Psoas muscle (tissue), 8 donors: ENCODE results near the gene UMPS. TPM values are rescaled to one million over a fixed set of nuclear protein-coding genes. Genes with fewer than 3 reads are reported as not detected.
"Not testable (repeated sequence)": the region's sequence is repeated elsewhere in the genome, so short reads cannot be mapped to it uniquely, and the experiment has no call there.

Experiments used
- ATAC-seq, 4 donors: fragments of 200-7000 bp; cut with Tn5 transposase; one replicate each; pipeline ENCODE4 v1.9.1; 2020; ENCODE audit warnings: moderate library complexity in 3 of 4, mild to moderate bottlenecking in 2 of 4
- DNase-seq, 2 donors: peaks; one replicate each; pipeline ENCODE4 v3.0.0-alpha.2; 2020
- H3K27ac ChIP-seq: fragments of 200-600 bp; one replicate; pipeline ENCODE4 v1.8.0; 2022
- H3K27me3 ChIP-seq, 3 donors: fragments of 200-600 bp in 1 of 3; one replicate each; pipeline versions ENCODE4 v1.6.1 to v1.8.0; 2013 to 2022; ENCODE audit warnings: low read length in 2 of 3, mild to moderate bottlenecking in 2 of 3, moderate library complexity in 1 of 3; ENCODE audit not compliant: insufficient read depth in 3 of 3
- H3K36me3 ChIP-seq, 2 donors: fragments of 200-600 bp in 1 of 2; one replicate each; pipeline versions ENCODE4 v1.6.1 to v1.8.0; 2013 to 2022; ENCODE audit warnings: low read depth in 1 of 2, mild to moderate bottlenecking in 1 of 2, moderate library complexity in 1 of 2; ENCODE audit not compliant: insufficient read depth in 1 of 2
- H3K4me1 ChIP-seq: fragments of 200-600 bp; one replicate; pipeline ENCODE4 v1.8.0; 2022
- H3K4me3 ChIP-seq: fragments of 200-600 bp; one replicate; pipeline ENCODE4 v1.8.0; 2022; ENCODE audit warnings: mild to moderate bottlenecking
- H3K9me3 ChIP-seq: fragments of 200-600 bp; one replicate; pipeline ENCODE4 v1.8.0; 2022
- WGBS, 3 donors: extraction: QIAGEN DNeasy Blood & Tissue Kit; methylation state at CpG; one replicate each; pipeline versions ENCODE4 v1.1.6 to v1.1.7; 2013; 5-methylcytosine and 5-hydroxymethylcytosine counted together
- intact Hi-C, 2 donors: fragments of 100-400 bp; cut with DNase I; formaldehyde crosslinking; loops; one replicate each; pipeline versions ENCODE4 v1.11.0 to v1.14.2; 2022
- polyA plus RNA-seq, 3 donors: library from polyadenylated mRNA; stranded (reverse); fragments of 200-250 nt; gene quantifications; one replicate each; pipeline ENCODE4 v1.2.3, GENCODE V29; 2013
- total RNA-seq, 4 donors: library from RNA; stranded (reverse); fragmentation: NEBNext Ultra II Directional in 2 of 4; extraction: Animal tissue kit (Norgen Biotek cat#: 25700) in 2 of 4; gene quantifications; one replicate each; pipeline versions ENCODE4 v1.2.1 to v1.2.4, GENCODE V29; 2021 to 2023
- TF ChIP-seq, protein P1 (sequence below): fragments of 200-600 bp; IDR thresholded peaks from one replicate; pipeline ENCODE4 v1.8.0; 2022; ENCODE audit warnings: antibody characterized with exemption
- donor health status: healthy with polysubstance abuse.
- donor health status: DM: no; HTN: no; CAD: no; lungs with moderate emphysema.
- donor health status: Bipolar disorder and iron deficiency.
- donor health status: healthy.
- donor health status: DM: yes; HTN: yes; CAD: no.
- donor health status: DM: no; HTN: no; CAD: no.
- donor health status: DM: no; HTN: no; CAD: no.
- donor health status: DM: yes; HTN: yes; CAD: no.

The UMPS gene
- total and polyA plus RNA-seq, 7 donors, result 3.6 to 9.2 (median 6.5) TPM

DNA sequence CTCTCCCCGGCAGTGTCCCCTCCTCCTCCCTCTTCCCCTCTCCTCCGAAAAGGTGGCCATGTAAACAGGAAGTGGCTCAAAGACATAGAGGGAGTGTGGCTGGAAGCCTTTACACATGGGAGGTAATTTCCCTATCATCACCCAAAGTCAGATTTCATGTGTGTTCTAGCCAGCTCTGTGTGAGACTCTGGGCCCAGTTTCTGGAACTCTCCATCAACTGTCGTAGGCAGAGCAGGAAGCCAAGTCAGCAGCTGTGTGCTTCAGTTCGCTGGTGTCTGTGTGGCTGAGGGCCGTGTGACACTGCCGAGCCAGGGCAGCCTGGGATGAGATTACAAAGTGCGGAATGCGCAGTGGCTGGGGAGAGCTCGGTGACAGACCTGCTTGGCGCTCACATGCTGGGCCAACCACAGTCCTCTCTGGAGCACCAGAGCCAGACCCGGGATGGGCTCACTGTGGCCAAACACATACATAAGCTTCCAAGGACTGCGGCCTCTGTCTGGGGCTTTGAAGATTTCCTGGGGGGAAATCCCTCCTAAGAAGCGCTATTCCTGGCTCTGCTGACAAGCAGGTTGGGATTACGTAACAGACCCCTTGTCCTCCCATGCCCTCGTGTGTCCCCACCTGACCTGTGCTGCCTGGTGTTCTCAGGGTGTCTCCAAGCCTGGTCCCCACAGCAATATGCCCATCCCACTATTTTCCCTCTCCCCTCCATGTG lies 50.7 kb downstream of the UMPS start:
- intact Hi-C loops, result loop anchor here in 1 of 2 donors (1.0 kb wide), 1 partner anchor 54 kb away; no protein-coding TSS in a partner anchor

DNA sequence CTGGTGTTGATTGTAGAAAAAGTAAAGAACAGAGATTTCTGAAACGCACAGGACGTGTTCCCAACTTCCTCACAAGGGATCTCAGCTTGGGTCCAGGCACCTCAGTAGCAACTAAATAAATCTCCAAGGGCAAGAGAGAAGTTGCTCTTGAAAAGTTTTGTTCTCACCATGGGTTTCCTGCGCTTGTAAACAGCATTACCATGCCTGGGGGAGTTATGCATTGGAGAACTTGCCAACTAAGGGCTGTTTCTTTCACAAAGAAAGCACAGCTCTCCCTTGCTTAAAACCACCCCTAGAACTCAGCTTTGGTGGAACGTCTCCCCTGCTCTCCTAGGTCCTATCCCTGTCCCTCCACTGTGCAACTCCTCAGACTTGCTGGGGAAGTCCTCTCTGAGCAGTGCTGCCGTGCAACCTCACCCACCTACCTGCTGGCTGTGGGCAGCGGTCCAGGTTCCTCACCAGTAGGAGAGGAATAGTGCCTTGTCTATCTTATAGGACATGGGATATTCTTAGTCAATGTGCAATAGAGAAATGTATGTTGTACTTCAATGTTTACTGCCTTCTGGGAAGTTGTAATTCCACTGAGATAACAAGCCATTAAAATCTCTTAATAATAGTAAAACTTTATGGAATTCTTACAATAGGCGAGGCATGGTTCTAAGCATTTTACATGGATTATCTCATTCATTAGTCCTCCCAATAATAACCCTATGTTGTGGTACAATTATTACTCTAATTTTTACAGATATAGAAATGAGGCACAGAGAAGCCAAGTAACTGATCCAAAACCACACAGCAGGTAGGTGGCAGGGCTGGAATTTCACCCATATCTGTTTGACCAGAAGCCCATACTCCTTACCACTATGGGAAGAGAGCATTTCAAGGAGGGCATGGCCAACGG lies 51.5 kb downstream of the UMPS start:
- H3K4me3 ChIP-seq, result peak overlapping the region; percentile 5
- TF ChIP-seq, protein P1, sequence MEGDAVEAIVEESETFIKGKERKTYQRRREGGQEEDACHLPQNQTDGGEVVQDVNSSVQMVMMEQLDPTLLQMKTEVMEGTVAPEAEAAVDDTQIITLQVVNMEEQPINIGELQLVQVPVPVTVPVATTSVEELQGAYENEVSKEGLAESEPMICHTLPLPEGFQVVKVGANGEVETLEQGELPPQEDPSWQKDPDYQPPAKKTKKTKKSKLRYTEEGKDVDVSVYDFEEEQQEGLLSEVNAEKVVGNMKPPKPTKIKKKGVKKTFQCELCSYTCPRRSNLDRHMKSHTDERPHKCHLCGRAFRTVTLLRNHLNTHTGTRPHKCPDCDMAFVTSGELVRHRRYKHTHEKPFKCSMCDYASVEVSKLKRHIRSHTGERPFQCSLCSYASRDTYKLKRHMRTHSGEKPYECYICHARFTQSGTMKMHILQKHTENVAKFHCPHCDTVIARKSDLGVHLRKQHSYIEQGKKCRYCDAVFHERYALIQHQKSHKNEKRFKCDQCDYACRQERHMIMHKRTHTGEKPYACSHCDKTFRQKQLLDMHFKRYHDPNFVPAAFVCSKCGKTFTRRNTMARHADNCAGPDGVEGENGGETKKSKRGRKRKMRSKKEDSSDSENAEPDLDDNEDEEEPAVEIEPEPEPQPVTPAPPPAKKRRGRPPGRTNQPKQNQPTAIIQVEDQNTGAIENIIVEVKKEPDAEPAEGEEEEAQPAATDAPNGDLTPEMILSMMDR, result no peak
- DNase-seq (peak in 1 of 2 donors; percentile 56), ATAC-seq (no peak)
- no peaks in the 10 kb centered on the region for H3K9me3 ChIP-seq
- H3K27me3 ChIP-seq, result no peaks in the 10 kb centered on the region
- H3K4me1 ChIP-seq, result peaks cover 48% of the 10 kb centered on the region
- no peaks in the 10 kb centered on the region for H3K36me3 ChIP-seq
- 51 to 55% (median 54%) methylated on average over 8 of the region's 8 CpGs for WGBS, 3 donors
- intact Hi-C loops, result loop anchor here in 1 of 2 donors (1.0 kb wide), 1 partner anchor 54 kb away; no protein-coding TSS in a partner anchor
- H3K27ac ChIP-seq, result peak overlapping the region; percentile 92

More for the DNA sequence above, 50.7 kb downstream of the UMPS start:
- Histone ChIP-seq H3K27me3 (no peaks in the 10 kb centered on the region), H3K27ac (peak overlapping the region; percentile 92), H3K9me3 (no peaks in the 10 kb centered on the region), H3K36me3 (no peaks in the 10 kb centered on the region), H3K4me3 (peak overlapping the region; percentile 5), H3K4me1 (peaks cover 40% of the 10 kb centered on the region)
- ATAC-seq, result peak; percentile 95 to 96 (median 95)
- TF ChIP-seq, protein P1, result no peak
- peak; percentile 90 to 94 for DNase-seq
- WGBS, 3 donors, result 0 to 5% (median 4%) methylated on average over 15 of the region's 15 CpGs

DNA sequence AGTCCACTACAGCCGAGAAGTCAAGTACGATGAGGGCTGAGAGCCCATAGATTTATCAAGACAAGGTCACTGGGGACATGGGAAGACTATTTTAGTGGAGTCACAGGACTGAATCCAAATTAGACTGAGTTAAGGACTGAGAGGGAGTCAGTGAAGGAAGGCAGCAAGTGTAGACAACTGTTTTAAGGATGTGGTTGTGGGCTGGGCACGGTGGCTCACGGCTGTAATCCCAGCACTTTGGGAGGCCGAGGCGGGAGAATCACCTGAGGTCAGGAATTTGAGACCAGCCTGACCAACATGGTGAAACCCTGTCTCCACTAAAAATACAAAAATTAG lies 52.1 kb downstream of the UMPS start:
- H3K9me3 ChIP-seq, intact Hi-C loops, H3K36me3 ChIP-seq, H3K27me3 ChIP-seq, H3K4me3 ChIP-seq, ATAC-seq, H3K27ac ChIP-seq: not testable (repeated sequence)
- 66 to 76% (median 75%) methylated on average over 6 of the region's 6 CpGs for WGBS, 3 donors
- peaks cover 52% of the 10 kb centered on the region for H3K4me1 ChIP-seq
- peak in 1 of 2 donors; percentile 30 for DNase-seq

DNA sequence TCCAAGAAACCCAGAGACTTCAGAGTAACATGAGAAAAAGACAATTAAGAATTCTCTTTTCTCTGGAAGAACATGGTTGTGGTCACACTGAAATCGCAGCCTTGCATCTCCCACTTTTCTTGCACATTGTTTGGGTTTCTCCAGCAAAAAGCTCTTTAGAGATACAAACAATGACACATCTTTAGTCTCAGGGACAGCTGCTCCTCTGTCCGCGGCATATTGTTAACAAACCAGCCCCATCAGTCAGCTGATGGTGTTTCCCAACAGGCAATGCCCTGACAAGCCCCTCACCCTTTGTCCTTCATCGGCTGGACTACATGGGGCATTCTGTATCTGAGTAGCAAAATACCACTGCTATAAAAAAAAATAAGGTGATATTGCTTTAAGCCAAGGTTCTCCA lies 53.4 kb downstream of the UMPS start:
- WGBS, 3 donors, result 72 to 88% (median 81%) methylated on average over 4 of the region's 4 CpGs
- ATAC-seq, result no peak
- H3K27me3 ChIP-seq, result no peaks in the 10 kb centered on the region
- DNase-seq, result no peak
- no peaks in the 10 kb centered on the region for H3K9me3 ChIP-seq
- peaks cover 0 to 6% of the 10 kb centered on the region in 2 donors for H3K36me3 ChIP-seq
- peaks cover 54% of the 10 kb centered on the region for H3K4me1 ChIP-seq
- H3K4me3 ChIP-seq, result no peak overlapping the region
- TF ChIP-seq, protein P1, result no peak
- intact Hi-C loops, result no loop called here
- H3K27ac ChIP-seq, result no peak overlapping the region
